IPS DF 6.9 (cell line): ENCODE data around the gene HIPK2.
A peak's percentile ranks its signal among the peaks of the same experiment; 100 is the strongest.

Experiments used
- DNase-seq: peaks from one replicate; pipeline ENCODE4 v3.0.0-alpha.2; 2013; ENCODE audit warnings: low read depth, low spot score
- H3K27ac ChIP-seq: one replicate; pipeline ENCODE4 v1.5.1; 2013; ENCODE audit warnings: low read length, control low read depth
- H3K27me3 ChIP-seq: 2 replicates; pipeline ENCODE4 v1.6.1; 2013; ENCODE audit warnings: mild to moderate bottlenecking, low read length; ENCODE audit not compliant: control insufficient read depth, insufficient read depth
- H3K36me3 ChIP-seq: 2 replicates; pipeline ENCODE4 v1.6.1; 2013; ENCODE audit warnings: low read length; ENCODE audit not compliant: control insufficient read depth, insufficient read depth
- H3K4me1 ChIP-seq: 2 replicates; pipeline ENCODE4 v1.6.1; 2013; ENCODE audit warnings: low read length; ENCODE audit not compliant: control insufficient read depth, insufficient read depth
- H3K4me3 ChIP-seq: 2 replicates; pipeline ENCODE4 v1.5.1; 2013; ENCODE audit warnings: mild to moderate bottlenecking, low read length
- H3K9me3 ChIP-seq: 2 replicates; pipeline ENCODE4 v1.6.1; 2013; ENCODE audit warnings: low read length, inconsistent platforms; ENCODE audit not compliant: control insufficient read depth, insufficient read depth
- WGBS: extraction: QIAGEN DNeasy Blood & Tissue Kit; methylation state at CpG from one replicate; pipeline ENCODE4 v1.1.7; 2013; ENCODE audit warnings: mixed read lengths, missing lambda C conversion rate; ENCODE audit not compliant: insufficient read length, insufficient coverage; 5-methylcytosine and 5-hydroxymethylcytosine counted together

The HIPK2 gene

GRCh38 chr7:139645572-139646523, 131.9 kb downstream of the HIPK2 start:
- Histone ChIP-seq H3K4me1 (peaks cover 6% of the 10 kb centered on the region), H3K4me3 (no peak overlapping the region), H3K36me3 (no peaks in the 10 kb centered on the region; the same call in 1 of the 2 replicates), H3K27me3 (no peaks in the 10 kb centered on the region), H3K27ac (no peak overlapping the region), H3K9me3 (no peaks in the 10 kb centered on the region)
- no CpG with 5 or more reads among the region's 19 CpGs for WGBS
- DNase-seq, result peak; percentile 71

DNA sequence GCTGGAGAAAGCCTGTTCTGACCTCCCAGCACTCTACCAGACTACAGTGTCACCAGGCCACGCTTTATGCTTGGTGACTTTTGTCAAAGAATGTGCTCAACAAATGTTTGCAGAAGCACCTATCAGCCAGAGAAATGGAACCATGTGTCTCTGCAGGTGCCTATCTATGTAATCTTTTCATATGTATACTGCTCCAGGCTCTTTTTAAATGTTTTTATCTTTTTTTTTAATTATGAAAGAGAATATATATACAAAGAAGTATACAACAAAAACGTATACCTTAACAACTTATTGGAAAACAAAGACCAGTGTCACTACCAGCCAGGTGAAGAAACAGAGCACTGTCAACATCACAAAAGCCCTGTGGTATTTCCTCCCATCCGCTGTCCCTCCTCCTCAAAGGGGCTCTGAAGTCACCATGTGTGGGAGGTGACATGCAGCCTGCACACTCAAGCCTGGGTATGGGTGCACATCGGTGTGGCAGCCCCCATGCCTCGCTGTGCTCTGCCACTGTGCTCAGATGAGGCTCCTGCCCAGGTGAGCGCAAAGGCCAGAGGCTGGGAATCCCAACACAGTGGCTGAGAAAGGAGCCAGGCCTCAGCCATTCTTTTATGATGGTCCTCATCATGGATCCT, 133.7 kb downstream of the HIPK2 start:
- no peaks in the 10 kb centered on the region for H3K36me3 ChIP-seq
- H3K9me3 ChIP-seq, result no peaks in the 10 kb centered on the region
- no peak overlapping the region for H3K27ac ChIP-seq
- no CpG with 5 or more reads among the region's 6 CpGs for WGBS
- H3K4me1 ChIP-seq, result peaks cover 6% of the 10 kb centered on the region
- no peaks in the 10 kb centered on the region for H3K27me3 ChIP-seq
- no peak overlapping the region for H3K4me3 ChIP-seq
- DNase-seq, result no peak

DNA sequence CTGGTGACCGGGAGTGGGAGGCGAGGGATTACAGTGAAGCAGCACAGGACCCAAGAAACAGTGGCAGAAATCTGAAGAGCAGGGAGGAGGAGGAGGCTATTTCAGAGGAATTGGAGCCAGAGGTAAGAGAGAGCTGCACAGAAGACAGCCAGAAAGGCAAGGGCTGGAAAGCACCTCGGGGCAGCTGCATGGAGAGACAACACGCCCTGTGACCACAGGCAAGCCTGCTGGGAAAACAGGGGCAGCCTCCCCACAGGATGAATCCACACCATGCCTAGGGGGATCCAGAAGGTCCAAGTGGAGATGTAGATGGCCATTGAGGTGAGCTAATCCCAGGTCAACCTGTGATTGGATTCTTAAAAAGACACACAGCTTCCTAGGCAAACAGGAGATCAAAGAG, 135.5 kb downstream of the HIPK2 start:
- no peak overlapping the region for H3K4me3 ChIP-seq
- no peak overlapping the region for H3K27ac ChIP-seq
- no CpG with 5 or more reads among the region's 4 CpGs for WGBS
- peaks cover 1% of the 10 kb centered on the region; the same call in 1 of the 2 replicates for H3K4me1 ChIP-seq
- no peaks in the 10 kb centered on the region for H3K36me3 ChIP-seq
- H3K9me3 ChIP-seq, result no peaks in the 10 kb centered on the region
- H3K27me3 ChIP-seq, result no peaks in the 10 kb centered on the region
- no peak for DNase-seq

DNA sequence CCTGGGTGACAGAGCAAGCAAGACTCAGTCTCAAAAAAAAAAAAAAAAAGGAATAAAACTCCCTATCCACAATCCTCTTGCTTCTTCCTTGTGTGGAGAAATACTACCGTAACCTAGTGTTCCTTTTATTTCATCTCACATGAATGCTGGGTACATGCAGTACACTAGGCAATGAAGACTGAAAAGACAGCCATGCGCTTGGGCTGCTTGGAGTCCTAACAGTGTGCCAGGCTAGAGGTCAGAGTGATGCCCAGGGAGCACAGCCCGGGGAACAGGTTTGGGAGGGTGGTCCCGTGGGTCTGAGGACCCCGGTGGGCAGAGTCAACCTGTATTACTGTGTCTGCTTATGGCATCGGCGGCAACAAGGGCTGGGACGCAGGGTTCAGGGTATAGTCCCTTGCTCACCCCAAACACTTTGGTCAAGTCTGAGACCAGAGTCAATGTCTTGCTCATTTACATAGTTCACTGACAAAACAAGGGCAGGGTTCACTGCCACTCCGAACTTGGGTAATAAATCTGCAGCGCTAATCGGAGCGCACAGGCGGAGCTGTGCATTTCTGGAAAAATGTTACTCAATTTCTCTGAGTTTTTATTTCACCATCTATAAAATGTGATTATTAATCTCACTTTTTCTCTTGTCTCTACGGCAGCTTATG, 136.3 kb downstream of the HIPK2 start:
- H3K4me1 ChIP-seq, result peaks cover 1% of the 10 kb centered on the region; the same call in 1 of the 2 replicates
- DNase-seq, result no peak
- H3K27ac ChIP-seq, result no peak overlapping the region
- H3K9me3 ChIP-seq, result no peaks in the 10 kb centered on the region
- WGBS, result no CpG with 5 or more reads among the region's 14 CpGs
- no peaks in the 10 kb centered on the region for H3K27me3 ChIP-seq
- H3K4me3 ChIP-seq, result no peak overlapping the region
- H3K36me3 ChIP-seq, result no peaks in the 10 kb centered on the region

DNA sequence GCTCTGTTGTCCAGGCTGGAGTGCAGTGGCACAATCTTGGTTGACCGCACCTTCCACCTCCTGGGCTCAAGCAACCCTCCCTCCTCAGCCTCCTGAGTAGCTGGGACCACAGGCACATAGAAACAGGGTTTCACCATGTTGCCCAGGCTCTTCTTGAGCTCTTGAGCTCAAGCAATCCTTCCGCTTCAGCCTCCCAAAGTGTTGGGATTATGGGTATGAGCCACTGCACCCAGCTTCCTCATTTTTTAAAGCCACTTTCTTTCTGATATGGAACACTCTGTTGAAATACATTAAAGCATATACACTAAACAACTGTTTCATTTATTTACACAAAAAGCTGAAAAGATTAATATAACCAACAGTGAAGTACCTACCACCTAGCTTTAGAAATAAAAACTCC, 137.1 kb downstream of the HIPK2 start:
- H3K27me3 ChIP-seq, result no peaks in the 10 kb centered on the region
- no CpG with 5 or more reads among the region's 2 CpGs for WGBS
- H3K4me3 ChIP-seq, result no peak overlapping the region
- H3K27ac ChIP-seq, result no peak overlapping the region
- no peaks in the 10 kb centered on the region for H3K36me3 ChIP-seq
- H3K9me3 ChIP-seq, result no peaks in the 10 kb centered on the region
- peaks cover 1% of the 10 kb centered on the region; the same call in 1 of the 2 replicates for H3K4me1 ChIP-seq
- DNase-seq, result no peak

DNA sequence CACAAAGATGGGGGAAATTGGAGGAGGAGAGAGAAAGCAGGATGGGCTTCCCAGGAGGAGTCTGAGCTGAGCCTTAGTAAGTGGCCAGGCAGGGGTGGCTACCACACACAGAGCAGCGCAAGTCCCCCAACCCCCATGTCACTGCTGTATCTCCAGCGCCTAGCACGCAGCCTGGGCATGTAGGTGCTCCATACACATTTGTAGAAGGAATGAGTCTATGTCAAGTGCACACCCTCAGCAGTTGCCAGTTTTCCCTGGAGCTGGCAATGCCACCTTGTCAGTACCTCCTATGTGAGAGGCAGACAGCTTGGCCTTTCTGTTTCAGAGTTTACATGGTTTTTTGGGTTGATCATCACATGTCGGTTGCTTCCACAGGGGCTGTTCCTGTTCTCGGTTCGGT, 138.2 kb downstream of the HIPK2 start:
- no CpG with 5 or more reads among the region's 6 CpGs for WGBS

DNA sequence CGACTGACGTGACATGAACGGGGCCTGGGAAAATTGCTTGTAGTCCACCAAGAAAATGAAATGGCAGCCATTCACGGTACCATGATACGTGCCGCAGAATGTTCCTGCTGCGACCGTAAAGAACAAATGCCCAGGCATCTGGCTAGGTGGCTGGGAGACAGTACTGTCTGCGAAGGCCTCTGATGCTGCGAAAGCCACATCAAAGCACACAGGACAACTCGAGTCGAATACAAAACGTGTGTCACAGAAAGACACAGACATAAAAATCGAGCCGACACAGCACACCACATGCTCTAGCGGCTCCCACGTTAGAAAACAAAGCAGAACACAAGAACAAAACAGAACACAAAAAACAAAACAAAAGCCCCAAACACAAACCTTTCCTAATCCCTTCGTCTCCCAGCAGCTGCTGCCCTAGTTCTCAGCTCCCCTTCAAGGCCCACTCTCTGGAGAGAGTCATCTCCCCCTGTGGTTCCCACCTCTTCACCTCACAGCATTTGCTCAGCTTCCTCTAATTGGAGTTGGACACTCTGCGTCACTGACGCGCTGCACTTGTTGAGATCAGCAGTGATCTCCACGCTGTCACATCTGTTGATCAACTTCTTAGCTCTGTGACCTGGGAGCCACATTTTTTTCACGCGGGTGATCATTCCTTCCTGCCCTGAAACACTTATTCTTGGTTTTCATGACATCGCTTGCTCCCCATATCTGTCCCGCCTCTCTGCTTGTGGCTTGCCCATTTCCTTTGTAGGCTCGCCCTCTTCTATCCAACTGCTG, 142.1 kb downstream of the HIPK2 start:
- WGBS, result no CpG with 5 or more reads among the region's 27 CpGs
- no peaks in the 10 kb centered on the region for H3K36me3 ChIP-seq
- H3K9me3 ChIP-seq, result no peaks in the 10 kb centered on the region
- no peak overlapping the region for H3K27ac ChIP-seq
- DNase-seq, result no peak
- no peaks in the 10 kb centered on the region for H3K27me3 ChIP-seq
- H3K4me1 ChIP-seq, result no peaks in the 10 kb centered on the region
- H3K4me3 ChIP-seq, result no peak overlapping the region

More for the DNA sequence above, 138.2 kb downstream of the HIPK2 start:
- no peak overlapping the region for H3K4me3 ChIP-seq
- peaks cover 1% of the 10 kb centered on the region; the same call in 1 of the 2 replicates for H3K4me1 ChIP-seq
- H3K9me3 ChIP-seq, result no peaks in the 10 kb centered on the region
- no peaks in the 10 kb centered on the region for H3K36me3 ChIP-seq
- no peak for DNase-seq
- H3K27me3 ChIP-seq, result no peaks in the 10 kb centered on the region
- H3K27ac ChIP-seq, result no peak overlapping the region

- Histone ChIP-seq H3K4me1 (no peaks in the 10 kb centered on the region), H3K27me3 (no peaks in the 10 kb centered on the region), H3K4me3 (no peak overlapping the region), H3K9me3 (no peaks in the 10 kb centered on the region), H3K27ac (no peak overlapping the region), H3K36me3 (no peaks in the 10 kb centered on the region)
- no peak for DNase-seq
- no CpG with 5 or more reads among the region's 7 CpGs for WGBS
Measured at GRCh38 chr7:139634087-139634486, 143.7 kb downstream of the HIPK2 start.

- Histone ChIP-seq H3K27ac (no peak overlapping the region), H3K4me1 (no peaks in the 10 kb centered on the region), H3K27me3 (no peaks in the 10 kb centered on the region), H3K36me3 (no peaks in the 10 kb centered on the region), H3K4me3 (no peak overlapping the region), H3K9me3 (no peaks in the 10 kb centered on the region)
- WGBS, result no CpG with 5 or more reads among the region's 5 CpGs
- no peak for DNase-seq
Measured at GRCh38 chr7:139631520-139632031, 146.2 kb downstream of the HIPK2 start.
